Esophagus squamous epithelium (tissue), 5 donors: ENCODE data around the gene THOC7. TPM values are rescaled to one million over a fixed set of nuclear protein-coding genes. Genes with fewer than 3 reads are reported as not detected.
A peak's percentile ranks its signal among the peaks of the same experiment; 100 is the strongest.

ENCODE experiments used
- DNase-seq: peaks from one replicate; lab custom pipeline; 2025; lab: John Stamatoyannopoulos, UW
- H3K27ac ChIP-seq, 4 donors: fragments of 200-600 bp; sonication (generic); one replicate each; pipeline ENCODE4 v1.5.1; 2016 to 2019; ENCODE audit warnings: mild to moderate bottlenecking in 1 of 4
- H3K27me3 ChIP-seq, 4 donors: fragments of 200-600 bp; sonication (generic); 1 replicate in 3 of 4; 2 replicates in 1 of 4; pipeline versions ENCODE4 v1.5.1 to v1.6.0; 2017 to 2021; ENCODE audit warnings: antibody characterized with exemption in 1 of 4
- H3K36me3 ChIP-seq, 3 donors: fragments of 200-600 bp; sonication (generic); one replicate each; pipeline ENCODE4 v1.5.1; 2016 to 2019
- H3K4me1 ChIP-seq, 3 donors: fragments of 200-600 bp; sonication (generic); one replicate each; pipeline ENCODE4 v1.5.1; 2017 to 2019
- H3K4me3 ChIP-seq, 4 donors: fragments of 200-600 bp; sonication (generic); 1 replicate in 3 of 4; 2 replicates in 1 of 4; pipeline ENCODE4 v1.5.1; 2016 to 2019; ENCODE audit warnings: mild to moderate bottlenecking in 2 of 4, moderate library complexity in 1 of 4
- H3K9me3 ChIP-seq, 3 donors: fragments of 200-600 bp; sonication (generic); one replicate each; pipeline ENCODE4 v1.5.1; 2016 to 2019
- POLR2A ChIP-seq, 4 donors: fragments of 450-650 bp; IDR thresholded peaks; one replicate each; pipeline ENCODE4 v1.6.1; 2017; ENCODE audit warnings: antibody characterized with exemption in 4 of 4, mild to moderate bottlenecking in 4 of 4, moderate library complexity in 3 of 4
- WGBS, 2 donors: methylation state at CpG; one replicate each; pipeline ENCODE4 v1.1.5; 2018; 5-methylcytosine and 5-hydroxymethylcytosine counted together
- intact Hi-C: fragments of 100-400 bp; cut with DNase I; formaldehyde crosslinking; loops from one replicate; pipeline ENCODE4 v1.15.0; 2022
- total RNA-seq, 4 donors: library from RNA; depleted of rRNA; stranded (reverse); fragments of >200 nt; gene quantifications; one replicate each; pipeline ENCODE4 v1.1.0, GENCODE V29; 2016
- TF ChIP-seq, protein P1 (sequence below), 6 experiments: fragments of 450-650 bp in 4 of 6; fragments of 200-600 bp in 2 of 6; sonication (generic) in 2 of 6; IDR thresholded peaks; one replicate each; pipeline ENCODE4 v1.5.1; 2016 to 2019; ENCODE audit warnings: antibody characterized with exemption in 6 of 6, mild to moderate bottlenecking in 4 of 6, moderate library complexity in 4 of 6
- donor health status: DM: yes; HTN: yes; CAD: no.

The THOC7 gene
- total RNA-seq, 4 donors from 2014 or later = 50.9 to 86.9 (median 75.9) TPM

DNA sequence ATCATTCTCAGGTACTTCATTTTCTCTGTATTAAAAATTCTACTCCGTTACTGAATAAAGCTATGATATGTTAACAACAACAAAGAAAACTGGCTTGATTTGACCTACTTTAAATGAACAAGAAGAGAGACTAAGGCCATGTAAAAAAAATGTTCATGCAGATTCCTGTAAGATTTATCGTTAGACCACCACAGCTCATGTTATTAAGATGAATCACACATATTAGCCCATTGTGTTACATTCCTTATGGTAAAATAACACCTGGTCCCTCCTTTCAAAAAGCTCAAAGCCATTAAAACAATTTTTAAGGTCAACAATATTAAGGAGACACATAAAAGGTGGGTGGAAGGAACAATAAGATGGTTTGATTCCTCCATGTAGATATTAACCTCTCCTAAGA, 6.3 kb downstream of the THOC7 start:
- TF ChIP-seq, protein P1, sequence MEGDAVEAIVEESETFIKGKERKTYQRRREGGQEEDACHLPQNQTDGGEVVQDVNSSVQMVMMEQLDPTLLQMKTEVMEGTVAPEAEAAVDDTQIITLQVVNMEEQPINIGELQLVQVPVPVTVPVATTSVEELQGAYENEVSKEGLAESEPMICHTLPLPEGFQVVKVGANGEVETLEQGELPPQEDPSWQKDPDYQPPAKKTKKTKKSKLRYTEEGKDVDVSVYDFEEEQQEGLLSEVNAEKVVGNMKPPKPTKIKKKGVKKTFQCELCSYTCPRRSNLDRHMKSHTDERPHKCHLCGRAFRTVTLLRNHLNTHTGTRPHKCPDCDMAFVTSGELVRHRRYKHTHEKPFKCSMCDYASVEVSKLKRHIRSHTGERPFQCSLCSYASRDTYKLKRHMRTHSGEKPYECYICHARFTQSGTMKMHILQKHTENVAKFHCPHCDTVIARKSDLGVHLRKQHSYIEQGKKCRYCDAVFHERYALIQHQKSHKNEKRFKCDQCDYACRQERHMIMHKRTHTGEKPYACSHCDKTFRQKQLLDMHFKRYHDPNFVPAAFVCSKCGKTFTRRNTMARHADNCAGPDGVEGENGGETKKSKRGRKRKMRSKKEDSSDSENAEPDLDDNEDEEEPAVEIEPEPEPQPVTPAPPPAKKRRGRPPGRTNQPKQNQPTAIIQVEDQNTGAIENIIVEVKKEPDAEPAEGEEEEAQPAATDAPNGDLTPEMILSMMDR (IDR thresholded peaks at IDR 0.05) = no peak
- no peak for TF ChIP-seq POLR2A (IDR thresholded peaks at IDR 0.05)
- 74% methylated on average over 2 of the region's 2 CpGs for WGBS, 2 donors
- H3K4me3 ChIP-seq = no peak overlapping the region
- no peaks in the 10 kb centered on the region for H3K9me3 ChIP-seq
- no peaks in the 10 kb centered on the region for H3K27me3 ChIP-seq
- no peaks in the 10 kb centered on the region for H3K36me3 ChIP-seq
- peaks cover 3 to 35% (median 9%) of the 10 kb centered on the region in 3 donors for H3K4me1 ChIP-seq
- intact Hi-C loops = no loop called here
- no peak overlapping the region for H3K27ac ChIP-seq
- DNase-seq = no peak

DNA sequence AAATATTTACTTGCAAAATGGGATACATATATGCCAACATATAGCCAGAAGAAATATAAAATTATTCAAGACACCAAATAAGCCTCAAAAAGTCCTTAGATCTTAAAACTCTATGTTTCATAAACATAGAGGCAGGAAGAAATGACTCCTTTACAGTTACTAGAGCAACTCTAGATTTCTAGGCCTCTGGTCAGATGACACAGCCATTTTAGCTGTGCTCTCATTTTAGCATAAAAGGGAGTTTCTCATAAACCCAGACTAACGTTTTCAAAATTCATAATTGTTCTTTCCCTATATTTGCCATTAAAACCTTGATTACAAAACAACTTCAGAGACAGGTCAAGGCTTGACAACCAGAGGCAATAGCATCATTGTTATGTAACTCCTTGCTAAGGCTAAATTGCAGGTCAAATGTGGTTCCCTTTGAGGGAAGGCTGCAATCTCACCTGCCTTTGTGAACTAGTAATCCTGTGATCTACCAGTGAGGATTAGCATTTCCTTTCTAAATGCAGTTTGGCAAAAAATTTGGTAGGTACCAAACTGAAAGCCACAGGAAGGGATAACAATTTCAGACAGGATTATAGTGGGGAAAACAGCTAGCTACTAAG, 8.2 kb downstream of the THOC7 start:
- Histone ChIP-seq H3K4me3 (no peak overlapping the region), H3K27ac (peak overlapping the region in 2 of 4 donors; percentile 12 to 61), H3K4me1 (peaks cover 0 to 18% (median 9%) of the 10 kb centered on the region in 3 donors), H3K9me3 (no peaks in the 10 kb centered on the region), H3K36me3 (no peaks in the 10 kb centered on the region), H3K27me3 (no peaks in the 10 kb centered on the region)
- no peak for TF ChIP-seq POLR2A (IDR thresholded peaks at IDR 0.05)
- TF ChIP-seq, protein P1 (IDR thresholded peaks at IDR 0.05) = no peak
- intact Hi-C loops = no loop called here
- 7 to 12% methylated on average over 1 of the region's 1 CpG for whole genome bisulfite sequencing, 2 donors
- no peak for DNase-seq

DNA sequence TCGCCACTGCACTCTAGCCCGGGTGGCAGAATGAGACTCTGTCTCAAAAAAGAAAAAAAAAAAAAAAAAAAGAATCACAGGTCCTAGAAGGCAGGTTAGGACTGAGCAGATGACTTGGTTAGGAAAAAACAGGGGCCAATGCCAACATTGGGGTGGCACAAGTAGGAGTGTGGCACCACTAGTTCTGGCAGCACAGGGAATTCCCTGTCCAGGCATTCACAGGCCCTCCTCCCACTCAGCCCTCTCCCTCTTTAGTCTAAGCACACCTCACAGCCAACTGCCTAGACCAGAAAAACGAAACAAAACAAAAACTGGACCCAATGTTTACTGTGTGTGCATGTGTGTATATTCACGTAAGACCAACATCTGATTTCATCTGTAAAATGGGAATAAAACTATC, 10.5 kb downstream of the THOC7 start:
- no peak for DNase-seq
- intact Hi-C loops = no loop called here
- 72 to 81% methylated on average over 3 to 4 of the region's 4 CpGs for WGBS, 2 donors
- TF ChIP-seq, protein P1 (IDR thresholded peaks at IDR 0.05) = no peak
- no peak for TF ChIP-seq POLR2A (IDR thresholded peaks at IDR 0.05)
- Histone ChIP-seq H3K4me1 (peaks cover 0 to 19% (median 9%) of the 10 kb centered on the region in 3 donors), H3K27ac (no peak overlapping the region), H3K27me3 (no peaks in the 10 kb centered on the region), H3K4me3 (no peak overlapping the region), H3K9me3 (no peaks in the 10 kb centered on the region), H3K36me3 (no peaks in the 10 kb centered on the region)

DNA sequence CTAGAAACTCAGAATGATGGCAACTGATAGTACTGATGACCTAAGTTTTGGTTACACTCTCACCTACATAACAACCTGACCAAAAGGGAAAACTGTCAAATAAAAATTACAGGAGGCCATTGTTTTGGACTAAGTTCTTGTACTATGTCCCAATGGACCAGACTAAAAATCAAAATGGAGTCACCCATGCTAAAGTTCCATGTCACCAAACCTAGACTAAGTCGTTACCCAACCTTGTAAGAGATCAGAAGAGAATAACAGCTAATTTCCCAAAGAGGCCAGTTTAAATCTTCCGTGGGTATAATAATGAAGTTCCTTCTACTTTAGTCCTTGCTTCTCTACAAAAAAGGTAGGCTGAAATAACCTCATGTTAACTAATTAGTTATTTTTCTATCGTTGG, 12.3 kb downstream of the THOC7 start:
- H3K4me1 ChIP-seq = peaks cover 0 to 27% (median 9%) of the 10 kb centered on the region in 3 donors
- WGBS, 2 donors = 95% methylated on average over 3 of the region's 3 CpGs
- no peaks in the 10 kb centered on the region for H3K27me3 ChIP-seq
- no peak overlapping the region for H3K4me3 ChIP-seq
- no peak overlapping the region for H3K27ac ChIP-seq
- no peaks in the 10 kb centered on the region for H3K9me3 ChIP-seq
- no peaks in the 10 kb centered on the region for H3K36me3 ChIP-seq
- TF ChIP-seq, protein P1 (IDR thresholded peaks at IDR 0.05) = no peak
- no peak for TF ChIP-seq POLR2A (IDR thresholded peaks at IDR 0.05)
- DNase-seq = no peak
- intact Hi-C loops = no loop called here

DNA sequence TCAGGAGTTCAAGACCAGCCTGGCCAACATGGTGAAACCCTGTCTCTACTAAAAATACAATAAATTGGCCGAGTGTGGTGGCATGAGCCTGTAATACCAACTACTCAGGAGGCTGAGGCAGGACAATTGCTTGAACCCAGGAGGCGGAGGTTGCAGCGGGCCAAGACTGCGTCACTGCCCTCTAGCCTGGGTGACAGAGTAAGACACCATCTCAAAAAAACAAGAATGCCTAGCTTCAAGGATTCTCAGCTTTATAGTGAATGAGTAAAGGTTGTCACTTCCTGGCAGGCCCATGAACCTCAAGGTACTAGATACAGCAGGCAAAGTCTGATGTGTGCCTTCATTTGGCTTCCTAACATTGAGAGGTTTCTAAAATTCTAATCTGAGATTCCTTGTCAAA, 14.4 kb downstream of the THOC7 start:
- intact Hi-C loops = no loop called here

More for the DNA sequence above, 14.4 kb downstream of the THOC7 start:
- 93 to 95% methylated on average over 4 of the region's 4 CpGs for whole genome bisulfite sequencing, 2 donors
- H3K36me3 ChIP-seq = no peaks in the 10 kb centered on the region
- no peak overlapping the region for H3K27ac ChIP-seq
- H3K4me1 ChIP-seq = peaks cover 0 to 15% (median 0%) of the 10 kb centered on the region in 3 donors
- no peaks in the 10 kb centered on the region for H3K27me3 ChIP-seq
- no peaks in the 10 kb centered on the region for H3K9me3 ChIP-seq
- TF ChIP-seq POLR2A (IDR thresholded peaks at IDR 0.05) = no peak
- TF ChIP-seq, protein P1 (IDR thresholded peaks at IDR 0.05) = no peak
- no peak overlapping the region for H3K4me3 ChIP-seq
- DNase-seq = no peak
